WTC11 (cell line): ENCODE results near the gene EYS. TPM values are rescaled to one million over a fixed set of nuclear protein-coding genes. Genes with fewer than 3 reads are reported as not detected.

ENCODE experiments used
- ATAC-seq: fragments of 200-7000 bp; cut with Tn5 transposase; 2 replicates; pipeline ENCODE4 v1.10.0; 2021; ENCODE audit warnings: mild to moderate bottlenecking, moderate library complexity
- CTCF ChIA-PET: fragments of 300-600 bp; sonication (Branson Sonifier 250); formaldehyde crosslinking; loops from one replicate; lab custom pipeline; 2021; ENCODE audit warnings: antibody characterized with exemption; lab: Charles Lee
- POLR2A ChIA-PET: fragments of 350-600 bp; sonication (Branson Sonifier 250); formaldehyde crosslinking; loops from one replicate; lab custom pipeline; 2021; ENCODE audit warnings: antibody characterized with exemption; lab: Charles Lee
- DNase-seq: peaks from one replicate; pipeline ENCODE4 v3.0.0; 2021; ENCODE audit warnings: low spot score
- H3K27ac Mint-ChIP-seq: 2 replicates; pipeline ENCODE4 v1.8.0; 2021; ENCODE audit warnings: mixed read lengths
- H3K27me3 Mint-ChIP-seq: 2 replicates; pipeline ENCODE4 v1.8.0; 2021; ENCODE audit warnings: low read depth, mild to moderate bottlenecking, moderate library complexity, mixed read lengths
- H3K36me3 Mint-ChIP-seq: 2 replicates; pipeline ENCODE4 v1.8.0; 2021; ENCODE audit warnings: mixed read lengths
- H3K4me1 Mint-ChIP-seq: 2 replicates; pipeline ENCODE4 v1.8.0; 2022; ENCODE audit warnings: mixed read lengths
- H3K4me3 Mint-ChIP-seq: 2 replicates; pipeline ENCODE4 v1.8.0; 2021; ENCODE audit warnings: mild to moderate bottlenecking, moderate library complexity, mixed read lengths
- H3K9me3 Mint-ChIP-seq: 2 replicates; pipeline ENCODE4 v1.8.0; 2021; ENCODE audit warnings: mixed read lengths
- ATF1 ChIP-seq: sonication (generic); formaldehyde crosslinking; IDR thresholded peaks from 2 replicates; pipeline ENCODE4 v1.8.1; 2023; ENCODE audit warnings: mild to moderate bottlenecking, moderate library complexity, missing genetic modification reagents
- ATF2 ChIP-seq: sonication (generic); formaldehyde crosslinking; IDR thresholded peaks from 2 replicates; pipeline ENCODE4 v1.8.1; 2022; ENCODE audit warnings: low read depth, missing genetic modification reagents, borderline replicate concordance
- E2F4 ChIP-seq: sonication (generic); formaldehyde crosslinking; IDR thresholded peaks from 2 replicates; pipeline ENCODE4 v1.8.1; 2022; ENCODE audit warnings: low read depth, mild to moderate bottlenecking, moderate library complexity, missing genetic modification reagents, borderline replicate concordance
- FOXK1 ChIP-seq: sonication (generic); formaldehyde crosslinking; IDR thresholded peaks from 2 replicates; pipeline ENCODE4 v1.8.0; 2022; ENCODE audit warnings: mild to moderate bottlenecking, moderate library complexity, missing genetic modification reagents
- GABPB1 ChIP-seq: sonication (generic); formaldehyde crosslinking; IDR thresholded peaks from 2 replicates; pipeline ENCODE4 v1.8.1; 2023; ENCODE audit warnings: mild to moderate bottlenecking, missing genetic modification reagents
- IRF1 ChIP-seq: sonication (generic); formaldehyde crosslinking; IDR thresholded peaks from 2 replicates; pipeline ENCODE4 v1.8.0; 2023; ENCODE audit warnings: missing genetic modification reagents
- JAZF1 ChIP-seq: fragments of 250-450 bp; sonication (Bioruptor Pico); IDR thresholded peaks from 2 replicates; pipeline ENCODE4 v1.9.0; 2021; ENCODE audit warnings: moderate library complexity, mild to moderate bottlenecking, inconsistent platforms
- NFE2L1 ChIP-seq: sonication (generic); formaldehyde crosslinking; IDR thresholded peaks from 2 replicates; pipeline ENCODE4 v1.8.1; 2023; ENCODE audit warnings: missing genetic modification reagents
- NR3C1 ChIP-seq: sonication (generic); formaldehyde crosslinking; conservative IDR thresholded peaks from 2 replicates; pipeline ENCODE4 v1.8.1; 2023; ENCODE audit warnings: low read depth, mild to moderate bottlenecking, missing genetic modification reagents
- TCF7 ChIP-seq: sonication (generic); formaldehyde crosslinking; IDR thresholded peaks from 2 replicates; pipeline ENCODE4 v1.8.0; 2022; ENCODE audit warnings: mild to moderate bottlenecking, low read depth, missing genetic modification reagents, moderate library complexity
- TEAD1 ChIP-seq: sonication (generic); formaldehyde crosslinking; IDR thresholded peaks from 2 replicates; pipeline ENCODE4 v1.8.0; 2022; ENCODE audit warnings: mild to moderate bottlenecking, missing genetic modification reagents
- TEAD4 ChIP-seq: sonication (generic); formaldehyde crosslinking; IDR thresholded peaks from 2 replicates; pipeline ENCODE4 v1.8.0; 2022; ENCODE audit warnings: mild to moderate bottlenecking, missing genetic modification reagents
- ZNF138 ChIP-seq: sonication (generic); formaldehyde crosslinking; conservative IDR thresholded peaks from 2 replicates; pipeline ENCODE4 v1.8.1; 2022; ENCODE audit warnings: mild to moderate bottlenecking, moderate library complexity, missing genetic modification reagents
- ZNF263 ChIP-seq: sonication (generic); formaldehyde crosslinking; IDR thresholded peaks from 2 replicates; pipeline ENCODE4 v1.8.1; 2022; ENCODE audit warnings: low read depth, mild to moderate bottlenecking, moderate library complexity, missing genetic modification reagents
- ZNF317 ChIP-seq: sonication (generic); formaldehyde crosslinking; IDR thresholded peaks from 2 replicates; pipeline ENCODE4 v1.8.1; 2023; ENCODE audit warnings: low read depth, mild to moderate bottlenecking, moderate library complexity, missing genetic modification reagents, borderline replicate concordance
- ZNF423 ChIP-seq: fragments of 250-450 bp; sonication (Bioruptor Pico); IDR thresholded peaks from 2 replicates; pipeline ENCODE4 v2.1.2; 2022; ENCODE audit warnings: mild to moderate bottlenecking, moderate library complexity
- ZNF671 ChIP-seq: fragments of 250-450 bp; sonication (Bioruptor Pico); IDR thresholded peaks from 2 replicates; pipeline ENCODE4 v1.8.0; 2021; ENCODE audit warnings: mild to moderate bottlenecking
- total RNA-seq: library from RNA; stranded (reverse); gene quantifications from 3 replicates; pipeline ENCODE4 v1.2.3, GENCODE V29; 2021
- TF ChIP-seq, protein P1 (sequence below): sonication (generic); formaldehyde crosslinking; IDR thresholded peaks from 2 replicates; pipeline ENCODE4 v1.8.1; 2023; ENCODE audit warnings: mild to moderate bottlenecking, moderate library complexity, missing genetic modification reagents
- TF ChIP-seq, protein P2 (sequence below): fragments of 250-450 bp; sonication (Bioruptor Pico); IDR thresholded peaks from 2 replicates; pipeline ENCODE4 v1.9.0; 2021; ENCODE audit warnings: moderate library complexity, mild to moderate bottlenecking, inconsistent platforms, borderline replicate concordance
- TF ChIP-seq, protein P3 (sequence below): sonication (generic); formaldehyde crosslinking; IDR thresholded peaks from 2 replicates; pipeline ENCODE4 v1.8.1; 2023; ENCODE audit warnings: mild to moderate bottlenecking, missing genetic modification reagents, moderate library complexity
- TF ChIP-seq, protein P4 (sequence below): sonication (generic); formaldehyde crosslinking; IDR thresholded peaks from 2 replicates; pipeline ENCODE4 v1.8.0; 2022; ENCODE audit warnings: mild to moderate bottlenecking, missing genetic modification reagents

Gene EYS
- total RNA-seq, 1 experiment from 2014 or later, result not detected

DNA sequence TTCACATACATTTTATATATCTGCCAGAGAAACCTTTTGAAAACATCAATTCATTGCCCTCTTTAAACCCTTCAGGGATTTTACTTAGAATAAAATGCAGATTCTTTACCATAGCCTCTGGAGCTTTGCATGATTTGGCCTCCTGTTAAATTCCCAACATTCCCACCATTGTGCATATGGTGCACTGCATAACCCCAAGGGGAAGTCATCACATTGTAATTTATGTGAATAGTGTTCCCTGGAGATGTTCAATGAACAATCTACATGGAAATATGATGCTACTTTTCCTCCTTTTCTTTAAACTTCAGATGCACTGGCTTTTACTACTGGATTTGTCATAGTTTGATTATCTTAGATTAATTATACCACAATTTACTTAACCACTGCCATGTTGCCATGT, 1976.7 kb downstream of the EYS start:
- no peak overlapping the region for H3K27ac Mint-ChIP-seq
- no peaks in the 10 kb centered on the region for H3K4me1 Mint-ChIP-seq
- DNase-seq, result no peak
- no peak overlapping the region for H3K4me3 Mint-ChIP-seq
- H3K27me3 Mint-ChIP-seq, result no peaks in the 10 kb centered on the region; the same call in 1 of the 2 replicates
- peaks cover 20% of the 10 kb centered on the region for H3K9me3 Mint-ChIP-seq
- H3K36me3 Mint-ChIP-seq, result no peaks in the 10 kb centered on the region; the same call in 1 of the 2 replicates
- CTCF ChIA-PET, result no interaction called here
- TF ChIP-seq E2F4 (CRISPR knock-in tag) (no peak), ZNF263 (no peak), TEAD1 (CRISPR knock-in tag) (no peak), NFE2L1 (CRISPR knock-in tag) (no peak), ZNF317 (CRISPR knock-in tag) (no peak), NR3C1 (CRISPR knock-in tag) (no peak)
- TF ChIP-seq, protein P1, sequence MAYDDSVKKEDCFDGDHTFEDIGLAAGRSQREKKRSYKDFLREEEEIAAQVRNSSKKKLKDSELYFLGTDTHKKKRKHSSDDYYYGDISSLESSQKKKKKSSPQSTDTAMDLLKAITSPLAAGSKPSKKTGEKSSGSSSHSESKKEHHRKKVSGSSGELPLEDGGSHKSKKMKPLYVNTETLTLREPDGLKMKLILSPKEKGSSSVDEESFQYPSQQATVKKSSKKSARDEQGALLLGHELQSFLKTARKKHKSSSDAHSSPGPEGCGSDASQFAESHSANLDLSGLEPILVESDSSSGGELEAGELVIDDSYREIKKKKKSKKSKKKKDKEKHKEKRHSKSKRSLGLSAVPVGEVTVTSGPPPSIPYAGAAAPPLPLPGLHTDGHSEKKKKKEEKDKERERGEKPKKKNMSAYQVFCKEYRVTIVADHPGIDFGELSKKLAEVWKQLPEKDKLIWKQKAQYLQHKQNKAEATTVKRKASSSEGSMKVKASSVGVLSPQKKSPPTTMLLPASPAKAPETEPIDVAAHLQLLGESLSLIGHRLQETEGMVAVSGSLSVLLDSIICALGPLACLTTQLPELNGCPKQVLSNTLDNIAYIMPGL, result no peak
- TF ChIP-seq, protein P2, sequence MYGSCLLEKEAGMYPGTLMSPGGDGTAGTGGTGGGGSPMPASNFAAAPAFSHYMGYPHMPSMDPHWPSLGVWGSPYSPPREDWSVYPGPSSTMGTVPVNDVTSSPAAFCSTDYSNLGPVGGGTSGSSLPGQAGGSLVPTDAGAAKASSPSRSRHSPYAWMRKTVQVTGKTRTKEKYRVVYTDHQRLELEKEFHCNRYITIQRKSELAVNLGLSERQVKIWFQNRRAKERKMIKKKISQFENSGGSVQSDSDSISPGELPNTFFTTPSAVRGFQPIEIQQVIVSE, result no peak
- TF ChIP-seq, all 79 proteins: peak for 0
- POLR2A ChIA-PET, result no interaction called here
- no peak for ATAC-seq

DNA sequence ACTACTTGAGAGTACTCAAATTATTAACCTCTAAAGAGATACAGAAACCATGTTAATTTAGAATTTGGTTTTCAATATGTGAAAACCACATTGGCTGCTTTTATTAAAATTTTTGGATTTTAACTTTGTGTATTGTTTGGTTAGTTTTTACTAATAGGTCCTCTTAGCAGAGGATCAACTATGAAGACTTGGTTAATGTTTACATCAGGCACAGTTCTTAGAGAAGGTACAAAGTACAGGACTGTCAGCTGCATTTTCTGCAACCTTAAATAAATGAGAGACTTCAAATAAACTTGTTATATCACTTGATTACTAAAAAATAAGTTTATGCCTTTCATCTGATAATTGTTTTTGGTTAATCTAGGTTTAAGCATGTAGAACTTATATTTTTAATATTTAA, 1982.3 kb downstream of the EYS start:
- H3K9me3 Mint-ChIP-seq, result peaks cover 5% of the 10 kb centered on the region; the same call in 1 of the 2 replicates
- TF ChIP-seq ATF1 (CRISPR knock-in tag), result no peak
- TF ChIP-seq ZNF138, result no peak
- TF ChIP-seq, protein P3, sequence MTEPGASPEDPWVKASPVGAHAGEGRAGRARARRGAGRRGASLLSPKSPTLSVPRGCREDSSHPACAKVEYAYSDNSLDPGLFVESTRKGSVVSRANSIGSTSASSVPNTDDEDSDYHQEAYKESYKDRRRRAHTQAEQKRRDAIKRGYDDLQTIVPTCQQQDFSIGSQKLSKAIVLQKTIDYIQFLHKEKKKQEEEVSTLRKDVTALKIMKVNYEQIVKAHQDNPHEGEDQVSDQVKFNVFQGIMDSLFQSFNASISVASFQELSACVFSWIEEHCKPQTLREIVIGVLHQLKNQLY (CRISPR knock-in tag), result no peak
- no peak for TF ChIP-seq TCF7 (CRISPR knock-in tag)
- TF ChIP-seq ATF2 (CRISPR knock-in tag), result no peak
- no peak for TF ChIP-seq TEAD4 (CRISPR knock-in tag)
- TF ChIP-seq ZNF317 (CRISPR knock-in tag), result no peak
- no peak for TF ChIP-seq ZNF423
- no peak for TF ChIP-seq JAZF1 (CRISPR knock-in tag)
- TF ChIP-seq GABPB1 (CRISPR knock-in tag), result no peak
- no peak for TF ChIP-seq FOXK1 (CRISPR knock-in tag)
- TF ChIP-seq, protein P4, sequence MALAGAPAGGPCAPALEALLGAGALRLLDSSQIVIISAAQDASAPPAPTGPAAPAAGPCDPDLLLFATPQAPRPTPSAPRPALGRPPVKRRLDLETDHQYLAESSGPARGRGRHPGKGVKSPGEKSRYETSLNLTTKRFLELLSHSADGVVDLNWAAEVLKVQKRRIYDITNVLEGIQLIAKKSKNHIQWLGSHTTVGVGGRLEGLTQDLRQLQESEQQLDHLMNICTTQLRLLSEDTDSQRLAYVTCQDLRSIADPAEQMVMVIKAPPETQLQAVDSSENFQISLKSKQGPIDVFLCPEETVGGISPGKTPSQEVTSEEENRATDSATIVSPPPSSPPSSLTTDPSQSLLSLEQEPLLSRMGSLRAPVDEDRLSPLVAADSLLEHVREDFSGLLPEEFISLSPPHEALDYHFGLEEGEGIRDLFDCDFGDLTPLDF, result no peak
- no peak for TF ChIP-seq IRF1 (CRISPR knock-in tag)
- no peak for TF ChIP-seq ZNF671 (CRISPR knock-in tag)
- TF ChIP-seq, all 79 proteins: peak for 0
- ATAC-seq (no peak), DNase-seq (no peak)
- CTCF ChIA-PET, result no interaction called here
- no peaks in the 10 kb centered on the region; the same call in 1 of the 2 replicates for H3K36me3 Mint-ChIP-seq
- POLR2A ChIA-PET, result no interaction called here
- no peak overlapping the region for H3K27ac Mint-ChIP-seq
- no peaks in the 10 kb centered on the region for H3K27me3 Mint-ChIP-seq
- H3K4me3 Mint-ChIP-seq, result no peak overlapping the region
- no peaks in the 10 kb centered on the region for H3K4me1 Mint-ChIP-seq
